Effector CD8-positive, alpha-beta T cell (primary cell): Measurements from ENCODE around the gene FLT1.

ENCODE experiments used
- DNase-seq: peaks from one replicate; lab custom pipeline; 2025; lab: John Stamatoyannopoulos, UW

FLT1 gene

DNA sequence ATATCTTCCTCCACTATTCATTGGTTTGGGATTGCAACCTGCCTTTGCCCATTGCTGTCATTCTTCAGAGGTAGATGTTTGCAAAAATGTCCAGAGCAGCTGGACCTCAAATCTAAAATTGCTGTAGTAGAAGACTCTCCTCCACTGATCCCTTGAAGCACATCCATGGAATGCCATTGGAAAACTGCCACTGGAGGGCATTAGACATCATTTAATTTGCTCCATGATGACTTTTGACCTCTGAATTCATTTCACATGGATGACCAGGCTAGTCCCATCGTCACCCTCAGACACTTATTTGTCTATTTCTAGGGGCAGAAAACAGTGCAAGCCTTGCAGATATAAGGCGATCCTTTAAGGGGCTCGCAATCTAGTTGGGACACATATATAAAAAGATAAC is 33.9 kb upstream of the FLT1 start:
- DNase-seq = no peak

DNA sequence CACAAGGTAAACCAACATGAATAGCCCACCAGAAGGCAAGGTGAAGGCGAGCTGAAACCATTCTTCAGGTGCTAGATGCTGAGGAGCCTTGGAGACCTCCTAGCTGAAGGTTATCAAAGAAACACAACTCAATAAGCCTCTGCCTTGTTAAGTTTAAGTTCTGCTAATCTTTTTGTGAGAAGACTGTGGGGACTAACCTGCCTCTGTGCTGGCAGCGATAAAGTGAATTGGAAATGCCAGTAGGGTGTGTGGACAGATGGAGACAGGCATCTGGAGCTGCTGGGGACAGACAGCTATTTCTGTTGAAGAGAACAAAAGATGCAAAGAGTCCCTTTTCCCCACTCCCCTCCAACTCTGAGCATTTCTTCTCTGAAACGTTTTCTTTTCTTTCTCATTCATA is 33.5 kb upstream of the FLT1 start:
- no peak for DNase-seq

GRCh38 chr13:28527629-28528028 is 32.7 kb upstream of the FLT1 start:
- DNase-seq = no peak

DNA sequence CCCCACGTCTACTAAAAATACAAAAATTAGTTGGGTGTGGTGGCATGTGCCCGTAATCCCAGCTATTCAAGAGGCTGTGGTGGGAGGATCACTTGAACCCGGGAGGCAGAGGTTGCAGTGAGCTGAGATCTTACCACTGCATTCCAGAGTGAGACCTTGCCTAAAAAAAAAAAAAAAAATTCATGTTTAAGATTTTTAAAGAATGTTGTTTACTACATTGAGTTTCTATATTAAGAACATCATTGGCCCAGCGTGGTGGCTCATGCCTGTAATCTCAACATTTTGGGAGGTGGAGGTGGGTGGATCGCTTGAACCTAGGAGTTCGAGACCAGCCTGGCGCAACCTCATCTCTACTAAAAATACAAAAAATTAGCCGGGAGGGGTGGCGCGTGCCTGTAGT is 31.9 kb upstream of the FLT1 start:
- DNase-seq = no peak

GRCh38 chr13:28522871-28523270 is 27.9 kb upstream of the FLT1 start:
- DNase-seq = no peak

- DNase-seq = no peak
Observed at GRCh38 chr13:28513745-28514144, 18.8 kb upstream of the FLT1 start.

- no peak for DNase-seq
Observed at GRCh38 chr13:28510542-28510941, 15.6 kb upstream of the FLT1 start.

GRCh38 chr13:28510066-28510465 is 15.1 kb upstream of the FLT1 start:
- DNase-seq = no peak

DNA sequence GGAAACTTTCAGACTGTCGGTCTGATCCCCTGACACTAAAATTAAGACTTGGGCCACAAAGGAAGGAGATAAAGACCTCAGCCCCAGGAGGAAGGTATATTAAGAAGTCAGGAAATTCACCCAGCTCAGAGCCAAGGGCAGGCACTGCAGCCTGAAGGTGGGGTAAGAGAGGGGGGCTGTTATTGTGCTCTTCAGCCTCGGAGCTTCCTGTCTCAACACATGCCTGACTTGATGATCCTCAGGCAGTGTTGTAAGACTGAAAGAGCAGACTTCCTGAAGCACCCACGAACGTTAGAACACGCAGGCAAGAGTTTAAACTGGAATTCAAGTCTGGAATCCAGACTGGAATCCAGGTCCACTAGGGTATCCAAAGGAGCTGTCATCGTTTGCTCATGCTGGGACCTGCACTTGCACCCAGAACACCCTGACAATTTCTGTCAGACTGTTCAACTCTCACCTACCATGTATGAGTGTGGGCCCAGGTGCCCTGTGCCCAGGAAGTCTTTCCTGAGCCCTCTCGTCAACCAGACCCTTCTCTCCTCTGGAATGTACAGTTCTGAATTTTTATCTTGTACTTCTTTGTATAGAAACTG is 10.7 kb upstream of the FLT1 start:
- no peak for DNase-seq

- no peak for DNase-seq
Observed at GRCh38 chr13:28503182-28503967, 8.4 kb upstream of the FLT1 start.

GRCh38 chr13:28501547-28501946 is 6.6 kb upstream of the FLT1 start:
- no peak for DNase-seq

DNA sequence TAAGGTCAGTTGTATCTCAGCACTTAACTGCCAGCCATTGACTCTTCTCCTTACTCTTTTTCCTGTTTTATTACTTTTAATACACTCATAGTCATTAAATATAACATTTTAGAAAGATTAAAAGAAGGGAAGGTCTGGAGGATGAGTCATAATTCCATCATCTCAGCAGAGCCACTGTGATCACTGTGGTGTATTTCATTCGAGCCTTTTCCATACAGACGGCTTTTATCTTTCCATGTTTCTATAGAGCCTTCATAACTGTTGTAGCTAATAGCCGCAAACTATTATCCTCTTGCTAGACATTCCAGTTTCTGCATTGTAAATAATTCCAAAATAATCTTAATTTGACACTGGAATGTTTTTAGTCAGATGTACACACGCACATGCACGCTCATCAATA is 4.7 kb upstream of the FLT1 start:
- no peak for DNase-seq

DNA sequence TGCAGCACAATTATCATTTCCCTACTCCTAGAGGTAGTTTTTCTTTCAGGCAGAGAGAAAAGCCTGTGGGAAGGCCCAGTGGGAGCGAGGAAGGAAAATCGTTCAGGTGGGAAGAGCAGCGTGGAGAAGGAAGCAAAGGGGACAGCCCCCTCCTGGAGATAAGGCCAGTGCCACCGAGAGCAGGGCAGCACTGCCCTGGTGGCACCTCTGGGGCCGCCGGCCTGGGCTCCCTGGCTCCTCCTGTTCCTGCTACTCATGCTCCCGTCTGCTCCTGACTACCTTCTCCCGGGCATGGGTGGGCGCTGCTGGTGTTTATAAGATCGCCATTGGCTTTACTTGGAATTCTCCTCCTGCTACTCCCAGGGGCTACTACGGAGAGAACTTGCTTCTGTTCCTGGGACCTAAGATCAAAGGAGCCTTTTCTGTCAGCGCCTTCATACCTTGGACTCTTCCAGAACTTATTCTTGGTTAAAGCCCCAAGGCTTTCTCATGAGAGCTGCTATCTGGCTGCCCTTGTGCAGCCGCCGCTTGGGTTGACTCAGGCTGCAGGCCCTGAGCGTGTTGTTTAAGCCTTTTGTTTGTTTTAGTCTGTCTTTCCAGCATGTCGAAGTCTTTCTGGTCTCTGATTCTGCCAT is 3.7 kb upstream of the FLT1 start:
- DNase-seq = no peak

DNA sequence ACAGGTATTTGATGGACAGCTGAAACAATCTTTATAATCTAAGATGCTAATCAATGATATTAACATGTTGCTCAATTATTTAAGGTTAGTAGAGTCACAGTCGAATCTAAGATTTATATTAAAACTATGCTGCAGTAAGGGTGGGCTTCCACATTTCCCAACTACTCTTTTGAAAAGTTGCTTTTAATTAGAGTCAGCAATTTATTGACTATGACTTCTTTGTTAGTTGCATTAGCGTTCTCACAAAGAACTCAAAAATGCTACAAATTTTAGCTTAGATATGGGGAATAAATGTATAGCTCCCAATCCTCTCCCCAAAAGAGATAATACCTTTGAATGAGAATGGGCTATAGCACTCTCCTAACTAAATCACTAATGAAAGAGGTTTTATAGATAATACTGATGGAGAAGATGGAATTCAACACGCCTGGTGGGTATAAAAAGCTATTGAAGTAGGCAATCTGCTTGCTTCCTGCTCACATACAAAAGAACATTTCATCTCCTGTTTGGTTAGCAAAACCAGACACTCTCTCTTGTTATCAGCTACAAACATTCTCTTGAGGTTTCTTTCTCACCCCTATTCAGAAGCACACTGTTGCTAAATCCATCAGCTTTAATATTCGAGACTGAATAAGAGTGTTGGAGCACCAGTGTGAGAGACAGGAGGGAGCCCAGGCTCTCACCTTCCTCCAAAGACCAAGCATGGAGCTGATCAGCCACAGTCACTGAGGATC is 2.4 kb upstream of the FLT1 start:
- no peak for DNase-seq

GRCh38 chr13:28496188-28496564 is 1.2 kb upstream of the FLT1 start:
- no peak for DNase-seq

DNA sequence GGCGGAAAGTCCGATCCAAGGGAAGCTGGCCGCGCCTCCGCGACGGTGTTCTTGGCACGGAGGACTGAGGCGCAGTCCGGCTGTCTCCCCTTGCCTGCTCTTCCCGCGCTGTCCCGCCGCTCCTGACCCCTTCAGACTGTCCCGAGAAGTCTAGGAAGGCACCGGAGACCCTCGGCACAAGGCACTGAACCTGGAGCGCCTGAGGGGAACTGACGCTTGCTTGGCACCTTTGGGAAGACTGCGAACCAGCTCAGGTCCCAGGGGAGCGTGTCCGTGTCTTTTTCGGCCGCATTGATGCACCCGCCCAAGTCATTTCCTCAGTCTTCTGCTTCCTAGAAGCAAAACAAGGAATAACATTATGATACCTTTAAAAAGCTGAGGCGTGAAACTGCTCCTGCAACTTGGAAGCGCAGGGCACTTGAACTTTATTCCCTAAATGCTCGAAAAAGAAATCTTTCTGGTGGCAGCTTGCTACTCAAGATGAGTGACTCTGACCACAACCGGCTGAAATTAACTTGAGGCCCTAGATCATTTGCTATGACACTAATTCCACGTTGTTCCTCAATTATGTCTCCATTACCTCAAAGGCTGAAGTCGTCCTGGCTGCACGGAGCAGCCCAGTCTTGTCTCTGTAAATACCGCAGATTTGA is 735 bp upstream of the FLT1 start:
- no peak for DNase-seq

DNA sequence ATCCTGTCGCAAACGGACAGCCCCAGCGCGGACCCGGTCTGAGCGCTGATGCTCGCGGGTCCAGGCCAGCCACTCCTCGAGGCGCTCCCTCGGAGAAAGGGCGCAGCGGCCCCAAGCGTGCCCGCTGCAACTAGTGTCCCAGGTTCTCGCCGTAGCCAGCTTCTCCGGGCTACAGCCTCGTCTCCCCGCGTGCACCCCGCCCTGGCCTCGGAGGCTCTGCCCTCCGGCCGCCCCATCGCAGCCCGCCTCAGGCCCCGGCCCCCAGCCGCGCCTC is 487 bp downstream of the FLT1 start:
- DNase-seq = no peak

GRCh38 chr13:28493740-28494503 is 1.0 kb downstream of the FLT1 start:
- no peak for DNase-seq

DNA sequence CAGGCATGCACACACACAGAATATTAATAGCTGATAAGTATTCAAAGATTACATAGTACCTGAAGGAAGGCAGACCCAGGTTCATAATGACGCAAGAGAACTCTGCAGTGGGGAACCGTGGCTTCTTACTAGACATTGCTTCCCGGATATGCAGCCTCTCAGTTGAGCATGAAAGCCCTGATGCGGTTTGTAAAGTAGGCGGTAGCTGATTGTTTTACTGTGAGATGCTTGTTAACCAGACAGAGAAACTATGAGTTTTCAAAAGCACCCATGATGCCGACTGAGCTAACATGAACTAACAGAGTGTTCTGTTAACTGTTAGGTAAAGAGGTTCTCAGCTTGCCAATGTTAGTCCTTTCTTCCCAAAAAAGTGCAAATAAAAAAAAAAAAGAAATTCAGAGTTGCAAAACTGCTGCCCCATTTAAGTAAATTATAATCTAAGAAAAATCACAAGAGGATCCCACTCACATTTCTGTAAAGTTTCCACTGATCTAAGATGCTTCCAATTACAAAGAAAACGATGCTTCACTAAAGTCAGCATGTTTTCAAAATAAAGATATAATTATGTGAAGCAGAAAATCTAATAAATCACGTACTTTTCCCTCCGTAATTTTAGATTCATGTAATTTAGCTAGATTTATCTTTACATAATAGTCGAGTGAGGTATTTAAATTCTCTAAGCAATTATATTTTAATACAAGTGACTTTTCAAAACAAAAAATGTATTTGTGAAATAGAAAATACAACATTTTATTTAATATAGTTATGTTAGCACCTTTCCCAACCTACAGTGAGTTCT is 2.2 kb downstream of the FLT1 start:
- no peak for DNase-seq

DNA sequence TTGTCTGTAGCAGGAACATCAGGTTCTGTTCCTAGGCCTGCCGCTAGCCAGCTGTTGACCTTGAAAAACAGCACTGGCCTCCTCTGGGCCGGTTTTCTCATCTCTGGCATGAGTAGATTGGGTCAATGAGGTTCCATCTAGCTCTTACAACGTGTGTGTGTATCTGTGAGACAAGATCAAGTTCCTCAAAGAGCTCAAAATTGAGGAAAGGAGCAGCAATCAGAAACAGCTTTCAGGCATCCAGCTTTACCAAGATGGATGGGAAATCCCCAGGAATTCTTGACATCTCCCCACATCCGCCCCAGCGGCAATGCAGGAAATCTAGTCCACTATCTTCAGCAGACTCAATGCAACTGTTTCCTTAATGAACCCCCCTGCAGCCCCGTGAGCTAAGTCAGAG is 4.9 kb downstream of the FLT1 start:
- no peak for DNase-seq

- no peak for DNase-seq
Observed at GRCh38 chr13:28489524-28489931, 5.4 kb downstream of the FLT1 start.
